NB4 (cell line): Measurements from ENCODE around the gene LIFR.

Experiments
- CTCF ChIP-seq: IDR thresholded peaks from one replicate; pipeline ENCODE4 v1.5.1; 2012; ENCODE audit warnings: low read depth, low read length
- MAX ChIP-seq: IDR thresholded peaks from 2 replicates; pipeline ENCODE4 v1.6.1; 2011; ENCODE audit warnings: low read depth, low read length
- POLR2A ChIP-seq: IDR thresholded peaks from 2 replicates; pipeline ENCODE4 v1.6.1; 2011; ENCODE audit warnings: mild to moderate bottlenecking; ENCODE audit not compliant: insufficient read length; ENCODE audit errors: extremely low read depth

GRCh38 chr5:38533286-38534155 is 22.9 kb downstream of the LIFR start:
- TF ChIP-seq CTCF (no peak), MAX (no peak), POLR2A (no peak)
